HK-2 (cell line): ENCODE results near the gene LAYN.

Experiments
- DNase-seq: peaks from one replicate; pipeline ENCODE4 v3.0.0-alpha.2; 2018; ENCODE audit not compliant: unreplicated experiment

LAYN gene

GRCh38 chr11:111596319-111596718, 55.8 kb downstream of the LAYN start:
- DNase-seq: no peak

- DNase-seq: no peak
These were observed 57.6 kb downstream of the LAYN start for GRCh38 chr11:111598148-111598547.

- DNase-seq: no peak
These were observed 58.0 kb downstream of the LAYN start for GRCh38 chr11:111598559-111598958.

- no peak for DNase-seq
These were observed 61.1 kb downstream of the LAYN start for GRCh38 chr11:111601636-111601978.

GRCh38 chr11:111601979-111602864, 61.7 kb downstream of the LAYN start, which contains the start of gene SIK2:
TSS of gene SIK2 (plus strand) at chr11:111602449. CDS start at chr11:111602564, 115 bp downstream.
- DNase-seq: peak; percentile 89

GRCh38 chr11:111602865-111603610, 62.5 kb downstream of the LAYN start:
- DNase-seq: peak; percentile 33

GRCh38 chr11:111603611-111604130, 63.2 kb downstream of the LAYN start:
- DNase-seq: no peak

- DNase-seq: no peak
These were observed 64.0 kb downstream of the LAYN start for GRCh38 chr11:111604392-111605009.

GRCh38 chr11:111605681-111606080, 65.2 kb downstream of the LAYN start:
- DNase-seq: no peak

GRCh38 chr11:111606986-111607385, 66.5 kb downstream of the LAYN start:
- no peak for DNase-seq

- no peak for DNase-seq
These were observed 67.2 kb downstream of the LAYN start for GRCh38 chr11:111607751-111608150.
